ENCODE results near the gene TOP3B. TPM values are rescaled to one million over a fixed set of nuclear protein-coding genes. Genes with fewer than 3 reads are reported as not detected.
"Not testable (repeated sequence)": the region's sequence is repeated elsewhere in the genome, so short reads cannot be mapped to it uniquely, and the experiment has no call there.

Gene TOP3B
- total RNA-seq, 1 donor from 2014 or later: 29.6 TPM

DNA sequence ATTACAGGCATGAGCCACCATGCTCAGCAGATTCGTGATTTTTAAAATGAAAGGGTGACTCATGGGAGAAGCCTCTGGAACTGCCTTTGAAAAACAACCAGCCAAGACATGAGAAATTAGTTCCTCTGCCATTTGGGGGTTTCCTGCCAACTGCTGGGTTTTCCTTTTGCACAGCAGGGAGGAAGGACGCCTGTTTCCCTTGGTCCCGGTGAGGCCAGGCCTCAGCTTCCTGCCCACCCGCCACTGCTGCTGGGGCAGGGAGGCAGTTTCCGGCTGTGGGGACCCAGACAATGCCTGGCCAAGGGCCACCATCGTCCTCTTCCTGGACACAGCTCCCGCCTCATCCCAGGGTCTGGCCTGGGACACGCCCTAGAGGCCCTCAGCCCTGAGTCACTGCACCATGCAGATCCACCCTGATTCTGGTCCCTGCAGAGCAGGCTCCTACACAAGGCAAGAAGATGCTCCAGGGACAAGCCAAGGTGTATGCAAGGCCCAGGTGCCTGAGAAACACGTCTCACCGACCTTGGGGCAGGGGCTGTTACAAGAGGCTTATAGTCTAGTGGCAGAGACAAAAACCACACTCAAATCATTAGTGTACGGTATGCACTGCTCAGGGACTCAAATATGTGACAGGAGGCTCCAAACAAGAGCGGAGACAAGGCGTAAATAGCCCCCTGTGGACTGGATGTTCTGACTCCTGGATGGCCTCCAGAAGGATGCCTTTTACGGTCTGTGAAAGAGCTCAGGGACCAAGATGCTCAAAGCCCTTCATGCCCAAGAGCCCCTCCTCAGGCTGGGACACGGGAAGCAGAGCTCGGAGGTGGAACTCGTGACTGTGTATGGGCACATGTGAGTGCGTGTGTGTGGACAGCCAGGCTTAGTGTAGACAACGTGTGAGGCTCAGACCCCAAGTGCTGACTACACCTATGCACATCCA, 39.9 kb downstream of the TOP3B start:
- DNase-seq: peak; percentile 98

DNA sequence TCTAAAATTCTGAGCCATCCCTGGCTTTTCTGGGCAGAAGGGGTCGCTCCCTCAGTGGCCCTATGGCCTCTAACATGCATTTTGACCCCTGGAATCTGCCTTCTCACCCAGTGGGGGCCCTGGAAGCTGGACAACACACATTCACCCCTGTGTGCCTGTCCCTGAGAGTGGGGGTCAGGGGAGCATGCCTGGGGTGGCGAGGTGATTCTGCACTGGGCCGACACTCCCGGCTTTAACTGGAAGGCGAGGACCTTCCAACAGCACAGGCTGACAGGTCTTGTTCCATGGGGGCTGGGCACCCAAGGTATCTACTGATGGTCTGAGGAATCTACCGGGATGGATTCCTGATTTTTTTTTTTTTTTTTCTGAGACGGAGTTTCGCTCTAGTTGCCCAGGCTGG, 40.7 kb downstream of the TOP3B start:
- peak; percentile 35 for DNase-seq

- peak; percentile 30 for DNase-seq
These were observed 42.1 kb downstream of the TOP3B start for GRCh38 chr22:21940521-21940920.

DNA sequence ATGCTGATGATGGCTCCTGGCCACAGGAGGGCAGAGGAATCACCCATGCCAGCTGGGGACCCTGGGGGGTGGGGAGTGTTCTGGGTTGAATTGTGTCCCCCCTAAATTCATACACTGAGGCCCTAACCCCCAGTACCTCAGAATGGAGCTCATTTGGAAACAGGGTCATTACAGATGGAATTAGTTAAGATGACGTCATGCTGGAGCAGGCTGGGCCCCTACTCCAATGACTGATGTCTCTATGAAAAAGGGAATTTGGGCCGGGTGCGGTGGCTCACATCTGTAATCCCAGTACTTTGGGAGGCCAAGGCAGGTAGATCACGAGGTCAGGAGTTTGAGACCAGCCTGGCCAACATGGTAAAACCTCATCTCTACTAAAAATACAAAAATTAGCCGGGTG, 42.7 kb downstream of the TOP3B start:
- DNase-seq: not testable (repeated sequence)

DNA sequence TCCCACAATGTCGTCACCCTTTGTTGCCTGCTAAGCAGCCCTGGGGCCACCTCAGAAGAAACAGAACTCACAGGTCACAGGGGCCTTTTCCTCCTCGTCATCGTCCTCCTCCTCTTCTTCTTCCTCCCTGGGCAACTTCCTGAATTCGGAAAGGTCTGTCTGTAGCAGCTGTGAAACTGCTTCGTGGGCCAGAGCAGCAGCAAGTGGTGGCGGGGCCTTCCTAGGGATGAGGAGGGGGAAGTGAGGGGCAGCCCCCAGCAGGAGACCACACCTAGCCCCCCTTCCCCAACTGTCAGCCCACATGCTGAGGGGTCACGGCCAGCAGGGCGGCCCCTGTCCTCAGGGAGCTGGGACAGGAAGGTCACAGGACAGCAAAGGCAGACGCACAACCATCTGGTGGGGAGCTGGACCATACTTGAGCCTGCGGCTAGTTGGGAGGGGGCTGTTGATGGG, 43.1 kb downstream of the TOP3B start:
- peak; percentile 55 for DNase-seq

GRCh38 chr22:21938906-21939305, 43.7 kb downstream of the TOP3B start:
- DNase-seq: peak; percentile 29

- DNase-seq: peak; percentile 97
These were observed 44.3 kb downstream of the TOP3B start for GRCh38 chr22:21938071-21938822.

- DNase-seq: no peak
These were observed 44.8 kb downstream of the TOP3B start for GRCh38 chr22:21937821-21938070.

DNA sequence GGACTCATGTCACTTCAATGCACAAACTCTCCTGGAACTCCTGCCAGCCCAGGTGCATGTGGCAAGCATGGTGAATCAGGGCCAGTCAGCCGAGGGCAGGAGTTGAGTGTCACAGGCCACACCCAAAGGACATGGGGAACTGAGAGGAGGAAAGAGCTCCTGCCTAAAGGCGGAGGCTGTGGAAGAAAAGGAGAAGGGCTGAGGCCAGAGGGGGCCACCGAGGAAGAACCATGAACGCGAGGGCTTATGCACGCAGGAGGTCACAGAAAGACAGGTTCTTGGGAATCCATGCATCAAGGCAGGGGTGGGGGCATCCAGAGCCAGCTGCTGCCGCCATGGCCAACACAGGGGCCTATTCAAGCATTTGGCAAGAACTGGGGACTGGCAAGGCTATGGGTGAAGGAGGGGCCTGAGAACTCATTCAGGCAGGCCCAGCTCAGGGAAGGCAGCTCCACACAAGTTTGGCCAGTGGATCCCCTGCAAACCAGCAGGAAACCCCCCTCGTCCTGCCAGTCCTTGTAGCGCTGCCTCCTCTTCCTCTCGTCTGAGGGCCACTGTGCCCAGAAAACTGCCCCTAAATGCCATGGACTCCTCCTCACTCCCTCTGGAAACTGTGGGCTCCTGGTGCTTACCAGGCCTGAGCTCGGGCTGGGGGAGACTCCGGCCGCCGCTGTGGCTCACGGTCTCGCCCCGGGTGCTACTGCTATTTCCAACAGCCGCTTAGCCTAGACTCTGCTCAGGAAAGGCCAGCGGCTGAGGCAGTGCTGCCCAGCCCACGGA, 45.4 kb downstream of the TOP3B start:
- no peak for DNase-seq

DNA sequence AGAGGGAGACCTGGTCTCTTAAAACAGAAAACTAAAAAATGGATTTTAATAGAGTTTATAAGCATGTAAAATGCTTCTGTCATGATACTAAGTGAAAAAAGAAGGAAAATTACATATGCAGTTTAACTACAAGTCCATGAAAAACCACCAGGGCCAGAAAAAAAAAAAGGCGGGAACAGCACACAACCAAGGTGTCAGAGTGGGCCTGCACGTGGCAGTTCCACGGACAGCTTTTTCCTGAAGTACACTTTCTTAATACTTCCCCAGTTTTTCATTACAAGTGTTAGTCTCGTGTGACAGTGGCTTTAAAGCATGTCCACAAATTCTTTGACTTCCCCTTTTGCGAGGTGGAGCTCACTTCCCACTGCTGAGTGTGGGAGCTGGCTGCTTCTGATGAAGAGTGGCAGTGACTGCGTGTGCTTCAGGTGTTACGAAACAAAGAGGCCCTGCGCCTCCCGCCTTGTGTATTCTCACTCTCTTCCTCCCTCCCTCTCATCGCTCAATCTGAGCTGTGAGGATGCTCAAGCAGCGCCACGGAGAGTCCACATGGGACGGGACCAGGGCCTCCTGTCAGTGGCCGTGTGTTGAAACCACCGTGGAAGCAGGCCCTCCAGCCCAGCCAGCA, 46.3 kb downstream of the TOP3B start:
- DNase-seq: no peak

- DNase-seq: no peak
These were observed 48.7 kb downstream of the TOP3B start for GRCh38 chr22:21933910-21934309.

DNA sequence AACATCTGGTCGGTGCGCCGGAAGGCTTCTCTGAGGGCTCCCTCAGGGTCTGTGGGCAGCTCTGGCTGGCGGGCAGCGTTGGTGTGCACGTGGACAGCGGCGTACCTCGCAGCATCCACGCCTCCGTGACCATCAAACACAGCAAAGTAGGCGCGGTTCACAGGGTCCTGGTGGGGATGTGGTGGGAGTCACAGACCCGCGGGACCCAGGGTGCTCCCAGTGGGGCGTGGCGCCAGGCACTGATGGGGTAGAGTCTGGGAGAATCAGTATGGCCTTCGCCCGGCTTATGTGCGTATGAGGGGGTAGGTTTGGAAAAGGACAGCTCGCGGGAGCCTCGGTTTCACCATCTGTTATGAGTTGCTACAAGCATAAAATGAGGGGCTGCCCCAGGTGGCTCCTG, 49.2 kb downstream of the TOP3B start:
- no peak for DNase-seq

DNA sequence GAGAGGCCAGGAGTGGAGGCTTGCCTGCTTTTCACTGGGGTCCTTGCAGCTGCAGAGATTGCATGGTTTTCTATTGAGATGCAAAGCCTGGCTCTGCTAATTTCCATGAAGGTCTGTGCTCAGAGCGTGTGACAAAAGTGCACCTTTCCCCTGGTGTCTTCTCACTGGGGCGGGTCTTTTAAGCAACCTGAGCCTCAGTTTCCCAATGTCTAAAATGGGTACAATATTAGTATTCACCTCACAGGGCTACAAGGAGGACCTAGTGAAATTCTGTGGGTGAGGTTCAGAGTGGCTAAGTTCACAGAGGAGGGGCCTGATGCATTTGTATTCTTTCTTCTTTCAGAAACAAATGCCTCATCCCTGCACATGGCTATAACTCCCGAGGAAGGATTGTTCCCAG, 50.2 kb downstream of the TOP3B start:
- no peak for DNase-seq

GRCh38 chr22:21931056-21931455, 51.5 kb downstream of the TOP3B start:
- no peak for DNase-seq

DNA sequence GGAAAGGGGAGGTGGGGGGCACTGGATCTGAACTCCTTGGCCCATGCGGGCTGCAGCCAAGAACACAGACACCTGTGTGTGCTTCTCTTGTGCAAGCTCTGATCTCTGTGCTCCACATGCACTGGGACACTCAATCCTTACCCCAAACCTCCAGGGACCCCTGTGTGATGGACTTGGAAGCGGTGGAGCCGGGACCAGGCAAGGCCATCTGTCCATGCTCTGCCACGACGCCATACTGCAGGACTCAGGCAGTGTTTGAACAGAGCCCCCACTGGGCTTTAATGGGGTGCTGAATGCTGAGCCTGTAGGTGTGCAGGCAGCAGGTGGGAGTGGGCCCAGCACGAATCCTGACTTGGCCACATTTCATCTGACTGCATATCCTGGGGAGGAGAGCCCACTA, 53.3 kb downstream of the TOP3B start:
- no peak for DNase-seq

DNA sequence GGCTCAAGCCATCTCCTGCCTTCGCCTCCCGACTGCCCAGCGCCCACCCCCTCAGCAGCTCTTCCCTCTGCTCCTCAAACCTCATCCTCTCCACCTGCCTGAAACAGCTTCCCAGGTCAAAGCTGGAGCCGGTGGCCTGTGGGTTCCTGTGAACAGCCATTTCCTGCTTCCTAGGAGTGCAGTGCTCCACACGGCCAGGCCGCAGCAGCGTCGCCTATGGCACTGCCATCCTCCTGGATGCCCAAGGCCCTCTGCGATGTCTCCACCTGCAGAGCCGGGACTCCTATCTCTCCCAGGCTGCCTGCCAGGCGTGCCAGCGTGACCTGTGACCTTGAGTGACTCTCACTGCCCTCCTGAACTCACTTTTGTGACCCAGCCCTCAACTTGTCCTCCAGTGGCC, 54.5 kb downstream of the TOP3B start:
- no peak for DNase-seq

GRCh38 chr22:21927174-21927823, 55.3 kb downstream of the TOP3B start:
- no peak for DNase-seq

DNA sequence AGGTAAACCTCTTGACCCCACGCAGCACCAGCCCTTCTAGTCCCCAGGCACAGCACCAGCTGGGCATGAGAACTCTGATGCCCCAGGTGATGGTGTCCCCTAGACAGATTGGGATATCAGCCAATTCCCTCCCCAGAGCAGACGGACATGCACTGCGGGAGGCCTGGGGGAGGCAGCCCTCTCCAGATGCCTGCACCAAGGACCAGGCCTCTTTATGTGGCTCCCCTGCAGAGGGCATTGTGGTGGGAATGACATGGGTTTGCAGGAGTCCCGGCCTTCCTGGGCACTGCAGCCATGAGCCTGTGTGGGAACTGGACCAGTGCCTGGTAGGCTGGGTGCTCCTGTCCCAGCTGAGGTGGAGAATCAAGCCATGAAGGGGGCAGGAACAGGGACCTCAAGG, 55.9 kb downstream of the TOP3B start:
- no peak for DNase-seq

GRCh38 chr22:21923163-21923561, 59.4 kb downstream of the TOP3B start:
- DNase-seq: no peak

DNA sequence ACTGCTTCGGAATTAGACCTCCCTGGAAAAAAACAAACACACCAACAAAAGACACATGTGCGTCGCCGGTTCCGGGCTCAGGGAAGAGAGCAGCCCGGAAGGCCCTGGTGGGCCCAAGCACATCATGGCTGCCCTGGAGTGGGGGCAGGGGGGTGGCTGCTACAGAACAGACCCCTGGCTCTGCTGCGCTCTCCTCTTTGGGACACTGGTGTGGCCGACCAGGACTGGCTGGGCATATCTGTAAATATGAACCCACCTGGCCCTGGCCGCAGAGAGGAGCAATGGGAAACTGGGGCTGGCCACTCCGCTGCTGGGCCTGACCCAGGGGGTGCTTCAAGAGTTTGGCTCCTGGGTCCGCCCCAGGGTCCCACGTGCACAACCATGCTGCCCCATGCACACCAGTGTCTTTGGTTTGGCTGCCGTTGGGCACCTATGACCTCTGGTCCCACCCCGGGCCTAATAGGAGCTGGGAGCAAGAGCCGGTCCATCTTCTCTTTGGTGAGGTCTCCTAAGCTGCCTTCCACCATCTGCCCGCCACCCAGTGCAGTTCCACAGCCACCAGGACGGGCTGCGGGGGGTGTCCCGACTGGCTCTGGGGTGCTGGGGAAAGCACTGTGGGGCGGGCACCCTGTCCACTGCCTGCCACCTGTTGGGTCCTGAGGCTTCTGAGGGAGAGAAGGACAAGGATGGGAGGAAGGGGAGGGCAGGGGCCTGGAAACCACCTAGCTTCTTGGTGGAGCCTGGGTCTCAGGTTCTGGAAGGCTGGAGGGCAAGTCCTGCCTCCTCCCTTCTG, 60.0 kb downstream of the TOP3B start:
- DNase-seq: no peak

DNA sequence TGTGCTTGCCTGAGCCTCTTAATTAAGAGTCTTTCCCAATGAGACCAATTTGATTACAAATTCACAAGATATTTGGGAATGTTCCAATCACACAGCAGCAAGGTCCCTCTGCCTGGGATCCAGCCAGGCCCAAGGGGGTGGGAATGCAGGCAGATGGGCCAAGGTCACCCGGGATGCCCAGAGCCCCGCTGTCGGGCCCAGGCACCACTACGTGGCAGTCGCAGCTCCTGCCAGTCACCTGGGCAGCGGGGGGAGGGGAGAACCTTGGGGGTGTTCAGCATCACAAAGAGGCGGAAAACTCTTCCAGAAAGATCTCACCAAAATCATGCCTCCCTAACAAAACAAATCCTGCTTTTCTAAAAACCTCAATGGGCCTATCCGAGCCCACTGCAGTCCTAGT, 60.9 kb downstream of the TOP3B start:
- no peak for DNase-seq

All from dermis blood vessel endothelial cell (primary cell).